Renal cortical epithelial cell (primary cell): ENCODE results near the gene SOX5. TPM values are rescaled to one million over a fixed set of nuclear protein-coding genes. Genes with fewer than 3 reads are reported as not detected.
"Not testable (repeated sequence)": the region's sequence is repeated elsewhere in the genome, so short reads cannot be mapped to it uniquely, and the experiment has no call there.

Source experiments
- DNase-seq: peaks from one replicate; pipeline ENCODE4 v3.0.0-alpha.2; 2011; ENCODE audit warnings: low read depth
- total RNA-seq: library from RNA; depleted of rRNA; stranded (reverse); fragments of >200 nt; gene quantifications from 2 replicates; pipeline ENCODE4 v1.2.3, GENCODE V29; 2014

The SOX5 gene
- total RNA-seq, 1 donor from 2014 or later = 1.0 TPM

DNA sequence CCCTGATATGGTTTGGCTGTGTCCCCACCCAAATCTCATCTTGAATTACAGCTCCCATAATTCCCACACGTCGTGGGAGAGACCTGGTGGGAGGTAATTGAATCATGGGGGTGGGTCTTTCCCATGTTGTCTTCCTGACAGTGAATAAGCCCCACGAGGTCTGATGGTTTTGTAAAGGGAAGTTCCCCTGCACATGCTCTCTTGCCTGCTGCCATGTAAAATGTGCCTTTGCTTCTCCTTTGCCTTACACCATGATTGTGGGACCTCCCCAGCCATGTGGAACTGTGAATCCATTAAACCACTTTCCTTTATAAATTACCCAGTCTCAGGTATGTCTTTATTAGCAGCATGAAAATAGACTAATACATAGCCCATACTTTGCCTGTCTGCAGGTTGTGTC lies 458.4 kb downstream of the SOX5 start:
- DNase-seq = not testable (repeated sequence)

DNA sequence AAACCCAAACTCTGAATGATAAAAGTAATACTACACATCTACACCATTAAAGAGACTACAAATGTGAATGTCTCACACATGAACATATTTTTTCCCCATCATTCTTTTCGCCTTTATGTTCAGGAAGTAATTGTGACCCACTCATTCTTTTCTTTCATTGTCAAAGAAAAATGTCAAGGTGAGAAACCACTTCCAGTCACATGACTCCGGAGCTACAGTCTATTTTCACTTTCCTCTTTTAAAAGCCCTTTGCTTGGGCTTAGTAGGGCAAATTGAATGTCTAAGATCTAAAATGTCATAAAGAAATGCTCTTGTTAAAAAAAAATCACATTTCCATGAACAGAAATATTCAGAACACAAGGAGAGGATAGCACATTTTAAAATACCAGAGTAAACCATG lies 461.3 kb downstream of the SOX5 start:
- DNase-seq = no peak

DNA sequence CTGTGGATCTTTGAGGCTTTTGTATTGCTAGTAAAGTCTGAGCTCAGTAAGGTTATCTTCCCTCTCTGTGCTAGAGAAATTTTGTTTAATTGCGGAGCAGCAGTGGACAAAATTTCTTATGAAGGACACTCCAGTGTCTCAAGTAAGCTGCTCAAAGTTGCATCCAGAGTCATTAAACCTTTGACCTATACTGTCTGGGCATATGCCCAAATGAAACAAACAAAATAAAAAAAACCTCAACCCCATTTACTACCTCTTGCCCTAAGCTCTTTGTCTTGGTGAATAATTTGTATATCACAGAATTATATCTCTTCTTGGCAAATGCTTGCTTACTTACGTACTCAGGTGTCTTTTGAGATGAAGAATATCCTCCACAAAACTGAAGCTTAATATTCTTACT lies 465.2 kb downstream of the SOX5 start:
- DNase-seq = no peak

DNA sequence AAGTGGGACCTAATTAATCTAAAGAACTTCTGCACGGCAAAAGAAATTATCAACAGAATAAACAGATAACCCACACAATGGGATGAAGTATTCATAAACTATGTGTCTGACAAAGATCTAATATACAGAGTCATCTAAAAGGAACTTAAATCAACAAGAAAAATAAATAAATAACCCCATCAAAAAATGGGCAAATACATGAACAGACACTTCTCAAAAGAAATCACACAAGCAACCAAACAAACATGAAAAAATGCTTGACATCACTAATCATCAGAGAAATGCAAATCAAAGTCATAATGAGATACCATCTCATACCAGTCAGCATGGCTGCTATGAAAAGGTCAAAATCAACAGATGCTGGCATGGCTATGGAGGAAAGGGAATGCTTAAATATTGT lies 466.9 kb downstream of the SOX5 start:
- DNase-seq = no peak
